ENCODE results near the gene WDR35.

The WDR35 gene

DNA sequence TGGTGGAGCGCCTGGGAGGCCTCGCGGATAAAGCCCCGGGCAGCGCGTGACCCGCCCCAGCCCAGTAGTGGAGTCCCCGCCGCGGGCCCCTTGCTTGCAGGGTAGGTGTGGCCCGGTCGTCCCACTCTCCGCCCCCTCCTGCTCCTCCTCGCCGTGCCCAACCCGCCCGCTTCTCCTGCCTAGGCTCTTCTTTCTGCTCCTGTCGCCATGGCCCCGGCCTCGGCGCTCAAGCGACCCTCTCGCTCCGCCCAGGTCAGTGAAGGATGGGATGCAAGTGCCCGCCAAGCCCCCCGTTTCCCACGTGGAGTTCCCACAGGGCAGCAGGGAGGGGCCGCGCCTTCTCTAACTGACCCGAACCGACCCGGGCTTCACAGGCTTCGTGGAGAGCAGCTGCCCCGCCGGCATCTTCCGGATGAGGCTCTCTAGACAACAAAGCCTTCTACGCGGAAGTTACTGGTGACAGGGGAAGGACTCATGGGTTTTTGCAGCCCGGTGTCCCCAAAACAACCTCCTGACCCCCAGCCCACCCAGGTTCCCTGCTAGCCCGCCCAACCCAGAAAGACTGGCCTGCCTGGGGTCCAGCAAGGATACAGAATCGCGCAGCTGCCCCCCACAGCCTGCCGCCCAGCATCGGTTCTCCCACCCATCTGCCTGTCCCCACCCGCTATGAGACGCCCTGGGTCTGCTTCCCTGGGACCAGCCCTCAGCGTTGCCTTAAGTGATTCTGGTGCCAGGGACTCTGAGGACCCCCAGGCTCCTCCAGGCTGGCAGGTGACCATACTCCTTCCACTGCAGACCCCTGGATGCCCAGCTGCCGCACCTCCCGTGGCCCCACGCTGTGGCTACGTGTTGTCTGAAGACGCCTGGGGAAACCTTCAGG is 121.0 kb downstream of the WDR35 start:
- peak overlapping the region; percentile 87 for H3K4me3 ChIP-seq (ENCODE audit: low read length)
- H3K27me3 ChIP-seq (ENCODE audit: low read depth, low read length) = no peaks in the 10 kb centered on the region
- no peaks in the 10 kb centered on the region for H3K36me3 ChIP-seq (replicated peaks; ENCODE audit: low read depth, low read length)
- H3K27ac ChIP-seq (ENCODE audit: low read length) = peak overlapping the region; percentile 52
- no peaks in the 10 kb centered on the region for H4K20me1 ChIP-seq (ENCODE audit: insufficient read depth, low read length)
- H3K4me1 ChIP-seq (ENCODE audit: low read length) = peaks cover 49% of the 10 kb centered on the region
- TF ChIP-seq, protein P1, sequence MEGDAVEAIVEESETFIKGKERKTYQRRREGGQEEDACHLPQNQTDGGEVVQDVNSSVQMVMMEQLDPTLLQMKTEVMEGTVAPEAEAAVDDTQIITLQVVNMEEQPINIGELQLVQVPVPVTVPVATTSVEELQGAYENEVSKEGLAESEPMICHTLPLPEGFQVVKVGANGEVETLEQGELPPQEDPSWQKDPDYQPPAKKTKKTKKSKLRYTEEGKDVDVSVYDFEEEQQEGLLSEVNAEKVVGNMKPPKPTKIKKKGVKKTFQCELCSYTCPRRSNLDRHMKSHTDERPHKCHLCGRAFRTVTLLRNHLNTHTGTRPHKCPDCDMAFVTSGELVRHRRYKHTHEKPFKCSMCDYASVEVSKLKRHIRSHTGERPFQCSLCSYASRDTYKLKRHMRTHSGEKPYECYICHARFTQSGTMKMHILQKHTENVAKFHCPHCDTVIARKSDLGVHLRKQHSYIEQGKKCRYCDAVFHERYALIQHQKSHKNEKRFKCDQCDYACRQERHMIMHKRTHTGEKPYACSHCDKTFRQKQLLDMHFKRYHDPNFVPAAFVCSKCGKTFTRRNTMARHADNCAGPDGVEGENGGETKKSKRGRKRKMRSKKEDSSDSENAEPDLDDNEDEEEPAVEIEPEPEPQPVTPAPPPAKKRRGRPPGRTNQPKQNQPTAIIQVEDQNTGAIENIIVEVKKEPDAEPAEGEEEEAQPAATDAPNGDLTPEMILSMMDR (IDR thresholded peaks at IDR 0.05; ENCODE audit: low read depth, low read length) = no peak
- TF ChIP-seq EZH2phosphoT487 (IDR thresholded peaks at IDR 0.05; ENCODE audit: low read depth) = no peak
- peak overlapping the region; percentile 77 for H3K9ac ChIP-seq (ENCODE audit: low read length)
- H2AFZ ChIP-seq (ENCODE audit: low read depth, low read length) = peak overlapping the region; percentile 85
- H3K4me2 ChIP-seq (ENCODE audit: low read length) = peak overlapping the region; percentile 94
- no peaks in the 10 kb centered on the region for H3K9me3 ChIP-seq (ENCODE audit: insufficient read depth, low read length)
- no peaks in the 10 kb centered on the region for H3K79me2 ChIP-seq (ENCODE audit: low read length)

GRCh38 chr2:19868224-19868623 is 121.7 kb downstream of the WDR35 start:
- TF ChIP-seq EZH2phosphoT487 (IDR thresholded peaks at IDR 0.05; ENCODE audit: low read depth) = no peak
- TF ChIP-seq, protein P1 (IDR thresholded peaks at IDR 0.05; ENCODE audit: low read depth, low read length) = no peak
- Histone ChIP-seq H3K4me2 (ENCODE audit: low read length) (peak overlapping the region; percentile 94), H3K27ac (ENCODE audit: low read length) (peak overlapping the region; percentile 52), H3K4me3 (ENCODE audit: low read length) (peak overlapping the region; percentile 87), H3K79me2 (ENCODE audit: low read length) (no peaks in the 10 kb centered on the region), H3K27me3 (ENCODE audit: low read depth, low read length) (no peaks in the 10 kb centered on the region), H3K9me3 (ENCODE audit: insufficient read depth, low read length) (no peaks in the 10 kb centered on the region), H3K4me1 (ENCODE audit: low read length) (peaks cover 56% of the 10 kb centered on the region), H4K20me1 (ENCODE audit: insufficient read depth, low read length) (no peaks in the 10 kb centered on the region), H3K36me3 (replicated peaks; ENCODE audit: low read depth, low read length) (no peaks in the 10 kb centered on the region), H3K9ac (ENCODE audit: low read length) (peak overlapping the region; percentile 77), H2AFZ (ENCODE audit: low read depth, low read length) (peak overlapping the region; percentile 85)

DNA sequence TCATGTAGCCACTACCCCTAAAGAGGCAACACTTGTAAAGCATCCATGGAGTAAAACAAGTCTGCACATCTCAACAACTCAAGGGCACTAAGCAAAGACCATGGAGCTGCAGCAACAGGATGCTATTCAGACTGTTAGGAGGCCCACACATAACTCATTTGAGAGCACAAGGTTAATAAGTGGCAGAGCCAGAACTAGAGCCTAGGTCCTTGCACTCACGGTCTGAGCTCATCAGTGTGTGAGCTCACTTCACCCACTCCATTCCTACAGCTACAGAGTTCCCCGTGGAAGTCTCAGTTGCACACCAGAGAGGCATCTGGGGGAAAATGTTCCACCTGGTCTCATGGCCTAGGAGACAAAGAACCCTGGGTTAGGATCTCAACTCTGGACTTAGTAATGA is 123.1 kb downstream of the WDR35 start:
- H2AFZ ChIP-seq (ENCODE audit: low read depth, low read length) = no peak overlapping the region
- H3K36me3 ChIP-seq (replicated peaks; ENCODE audit: low read depth, low read length) = no peaks in the 10 kb centered on the region
- no peak overlapping the region for H3K4me2 ChIP-seq (ENCODE audit: low read length)
- TF ChIP-seq EZH2phosphoT487 (IDR thresholded peaks at IDR 0.05; ENCODE audit: low read depth) = no peak
- TF ChIP-seq, protein P1 (IDR thresholded peaks at IDR 0.05; ENCODE audit: low read depth, low read length) = no peak
- no peak overlapping the region for H3K4me3 ChIP-seq (ENCODE audit: low read length)
- no peaks in the 10 kb centered on the region for H3K27me3 ChIP-seq (ENCODE audit: low read depth, low read length)
- H4K20me1 ChIP-seq (ENCODE audit: insufficient read depth, low read length) = no peaks in the 10 kb centered on the region
- no peaks in the 10 kb centered on the region for H3K79me2 ChIP-seq (ENCODE audit: low read length)
- H3K27ac ChIP-seq (ENCODE audit: low read length) = peak overlapping the region; percentile 5; the same call in 1 of the 2 replicates
- H3K9me3 ChIP-seq (ENCODE audit: insufficient read depth, low read length) = no peaks in the 10 kb centered on the region
- peaks cover 61% of the 10 kb centered on the region for H3K4me1 ChIP-seq (ENCODE audit: low read length)
- H3K9ac ChIP-seq (ENCODE audit: low read length) = no peak overlapping the region

- H3K9ac ChIP-seq (ENCODE audit: low read length) = peak overlapping the region; percentile 54; the same call in 1 of the 2 replicates
- no peaks in the 10 kb centered on the region for H3K9me3 ChIP-seq (ENCODE audit: insufficient read depth, low read length)
- TF ChIP-seq, protein P1 (IDR thresholded peaks at IDR 0.05; ENCODE audit: low read depth, low read length) = no peak
- TF ChIP-seq EZH2phosphoT487 (IDR thresholded peaks at IDR 0.05; ENCODE audit: low read depth) = no peak
- peak overlapping the region; percentile 66 for H3K4me2 ChIP-seq (ENCODE audit: low read length)
- peak overlapping the region; percentile 73 for H3K27ac ChIP-seq (ENCODE audit: low read length)
- H3K27me3 ChIP-seq (ENCODE audit: low read depth, low read length) = no peaks in the 10 kb centered on the region
- no peaks in the 10 kb centered on the region for H4K20me1 ChIP-seq (ENCODE audit: insufficient read depth, low read length)
- H2AFZ ChIP-seq (ENCODE audit: low read depth, low read length) = peak overlapping the region; percentile 91
- peaks cover 61% of the 10 kb centered on the region for H3K4me1 ChIP-seq (ENCODE audit: low read length)
- peak overlapping the region; percentile 34; the same call in 1 of the 2 replicates for H3K4me3 ChIP-seq (ENCODE audit: low read length)
- no peaks in the 10 kb centered on the region for H3K36me3 ChIP-seq (replicated peaks; ENCODE audit: low read depth, low read length)
- H3K79me2 ChIP-seq (ENCODE audit: low read length) = no peaks in the 10 kb centered on the region
Observed at GRCh38 chr2:19865151-19865550, 124.8 kb downstream of the WDR35 start.
